H1 (cell line): ENCODE results near the gene PRG2. TPM values are rescaled to one million over a fixed set of nuclear protein-coding genes. Genes with fewer than 3 reads are reported as not detected.

Source experiments
- KDM1A ChIP-seq: fragments of 200-600, 300-600 bp; sonication (generic); IDR thresholded peaks from 2 replicates; pipeline ENCODE4 v1.7.1; 2016; ENCODE audit warnings: mild to moderate bottlenecking, low read length, borderline replicate concordance
- KDM4A ChIP-seq: IDR thresholded peaks from one replicate; pipeline ENCODE4 v1.7.1; 2012; ENCODE audit warnings: low read depth, mild to moderate bottlenecking, moderate library complexity, low read length, inconsistent platforms; ENCODE audit not compliant: severe bottlenecking
- KDM5A ChIP-seq: fragments of 200-600 bp; IDR thresholded peaks from 2 replicates; pipeline ENCODE4 v1.7.1; 2012; ENCODE audit warnings: mild to moderate bottlenecking, low read length, inconsistent platforms, mixed read lengths
- RBBP5 ChIP-seq: IDR thresholded peaks from 2 replicates; pipeline ENCODE4 v1.7.1; 2012; ENCODE audit warnings: low read depth, mild to moderate bottlenecking, inconsistent platforms, low read length, moderate library complexity, borderline replicate concordance
- polyA plus RNA-seq, 7 experiments: library from polyadenylated mRNA; depleted of rRNA in 3 of 7; stranded (reverse) in 5 of 7; unstranded in 2 of 7; fragments of >200 nt in 5 of 7; fragments of 200-250 nt in 2 of 7; gene quantifications; 1 replicate in 5 of 7; 2 replicates in 1 of 7; 4 replicates in 1 of 7; pipeline versions ENCODE4 v1.2.1 to v1.2.3, GENCODE V29; 2011 to 2013; ENCODE audit warnings: missing spikeins in 2 of 7, mixed read lengths in 2 of 7
- total RNA-seq: library from RNA; stranded (reverse); fragmentation: NEBNext Ultra II Directional; extraction: Animal tissue kit (Norgen Biotek cat#: 25700); gene quantifications from 2 replicates; pipeline ENCODE4 v1.2.1, GENCODE V29; 2021
- TF ChIP-seq, protein P1 (sequence below): fragments of 300-600 bp; sonication (generic); IDR thresholded peaks from 2 replicates; pipeline ENCODE4 v1.7.1; 2012; ENCODE audit warnings: low read length, moderate library complexity, mild to moderate bottlenecking, inconsistent platforms; ENCODE audit not compliant: insufficient replicate concordance

PRG2 gene
- total and polyA plus RNA-seq, 2 of the 8 experiments (the other 6 are each of a cell fraction or from before 2014, with no cell fraction given), result 0.32 TPM; not detected in 1

DNA sequence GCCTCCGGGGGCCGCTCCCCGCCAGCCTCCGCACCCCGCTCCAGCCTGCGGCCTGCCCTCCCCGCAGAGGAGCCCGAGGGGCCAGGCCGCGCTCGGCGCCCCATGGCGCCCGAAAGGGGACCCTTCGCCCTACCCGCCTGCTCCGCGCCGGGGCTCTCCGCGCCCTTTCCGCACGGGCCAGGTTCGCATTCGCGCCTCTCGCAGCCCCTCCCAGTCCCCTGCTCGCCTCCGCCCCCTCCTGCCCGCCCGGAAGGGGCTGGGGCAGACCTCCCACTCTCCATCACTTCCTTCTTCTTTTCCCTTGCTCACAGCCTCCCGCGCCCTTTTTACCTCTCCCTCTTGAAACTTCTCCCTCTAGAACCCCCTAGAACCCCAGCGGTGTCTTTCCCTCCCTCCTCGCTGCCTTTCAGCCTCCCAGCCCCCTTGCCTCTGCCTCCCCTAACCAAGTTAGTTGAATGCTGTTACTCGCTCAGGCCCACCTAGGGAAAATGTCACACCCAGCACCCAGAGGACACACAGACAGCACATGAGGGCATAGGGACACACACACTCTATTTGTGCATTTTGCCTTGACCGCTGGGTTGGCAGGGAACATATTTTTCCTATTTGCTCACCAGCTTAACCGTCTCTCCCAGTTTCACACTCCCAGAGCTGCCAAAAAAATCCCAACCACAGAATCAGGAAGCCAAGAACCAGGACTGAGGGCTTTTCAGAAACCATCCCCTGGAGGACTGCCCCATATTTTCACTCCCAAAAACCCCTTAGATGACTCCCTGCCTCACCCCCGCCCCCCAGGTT, 36.7 kb upstream of the PRG2 start, which contains the start of gene SLC43A3 (continued):
- TF ChIP-seq, protein P1, sequence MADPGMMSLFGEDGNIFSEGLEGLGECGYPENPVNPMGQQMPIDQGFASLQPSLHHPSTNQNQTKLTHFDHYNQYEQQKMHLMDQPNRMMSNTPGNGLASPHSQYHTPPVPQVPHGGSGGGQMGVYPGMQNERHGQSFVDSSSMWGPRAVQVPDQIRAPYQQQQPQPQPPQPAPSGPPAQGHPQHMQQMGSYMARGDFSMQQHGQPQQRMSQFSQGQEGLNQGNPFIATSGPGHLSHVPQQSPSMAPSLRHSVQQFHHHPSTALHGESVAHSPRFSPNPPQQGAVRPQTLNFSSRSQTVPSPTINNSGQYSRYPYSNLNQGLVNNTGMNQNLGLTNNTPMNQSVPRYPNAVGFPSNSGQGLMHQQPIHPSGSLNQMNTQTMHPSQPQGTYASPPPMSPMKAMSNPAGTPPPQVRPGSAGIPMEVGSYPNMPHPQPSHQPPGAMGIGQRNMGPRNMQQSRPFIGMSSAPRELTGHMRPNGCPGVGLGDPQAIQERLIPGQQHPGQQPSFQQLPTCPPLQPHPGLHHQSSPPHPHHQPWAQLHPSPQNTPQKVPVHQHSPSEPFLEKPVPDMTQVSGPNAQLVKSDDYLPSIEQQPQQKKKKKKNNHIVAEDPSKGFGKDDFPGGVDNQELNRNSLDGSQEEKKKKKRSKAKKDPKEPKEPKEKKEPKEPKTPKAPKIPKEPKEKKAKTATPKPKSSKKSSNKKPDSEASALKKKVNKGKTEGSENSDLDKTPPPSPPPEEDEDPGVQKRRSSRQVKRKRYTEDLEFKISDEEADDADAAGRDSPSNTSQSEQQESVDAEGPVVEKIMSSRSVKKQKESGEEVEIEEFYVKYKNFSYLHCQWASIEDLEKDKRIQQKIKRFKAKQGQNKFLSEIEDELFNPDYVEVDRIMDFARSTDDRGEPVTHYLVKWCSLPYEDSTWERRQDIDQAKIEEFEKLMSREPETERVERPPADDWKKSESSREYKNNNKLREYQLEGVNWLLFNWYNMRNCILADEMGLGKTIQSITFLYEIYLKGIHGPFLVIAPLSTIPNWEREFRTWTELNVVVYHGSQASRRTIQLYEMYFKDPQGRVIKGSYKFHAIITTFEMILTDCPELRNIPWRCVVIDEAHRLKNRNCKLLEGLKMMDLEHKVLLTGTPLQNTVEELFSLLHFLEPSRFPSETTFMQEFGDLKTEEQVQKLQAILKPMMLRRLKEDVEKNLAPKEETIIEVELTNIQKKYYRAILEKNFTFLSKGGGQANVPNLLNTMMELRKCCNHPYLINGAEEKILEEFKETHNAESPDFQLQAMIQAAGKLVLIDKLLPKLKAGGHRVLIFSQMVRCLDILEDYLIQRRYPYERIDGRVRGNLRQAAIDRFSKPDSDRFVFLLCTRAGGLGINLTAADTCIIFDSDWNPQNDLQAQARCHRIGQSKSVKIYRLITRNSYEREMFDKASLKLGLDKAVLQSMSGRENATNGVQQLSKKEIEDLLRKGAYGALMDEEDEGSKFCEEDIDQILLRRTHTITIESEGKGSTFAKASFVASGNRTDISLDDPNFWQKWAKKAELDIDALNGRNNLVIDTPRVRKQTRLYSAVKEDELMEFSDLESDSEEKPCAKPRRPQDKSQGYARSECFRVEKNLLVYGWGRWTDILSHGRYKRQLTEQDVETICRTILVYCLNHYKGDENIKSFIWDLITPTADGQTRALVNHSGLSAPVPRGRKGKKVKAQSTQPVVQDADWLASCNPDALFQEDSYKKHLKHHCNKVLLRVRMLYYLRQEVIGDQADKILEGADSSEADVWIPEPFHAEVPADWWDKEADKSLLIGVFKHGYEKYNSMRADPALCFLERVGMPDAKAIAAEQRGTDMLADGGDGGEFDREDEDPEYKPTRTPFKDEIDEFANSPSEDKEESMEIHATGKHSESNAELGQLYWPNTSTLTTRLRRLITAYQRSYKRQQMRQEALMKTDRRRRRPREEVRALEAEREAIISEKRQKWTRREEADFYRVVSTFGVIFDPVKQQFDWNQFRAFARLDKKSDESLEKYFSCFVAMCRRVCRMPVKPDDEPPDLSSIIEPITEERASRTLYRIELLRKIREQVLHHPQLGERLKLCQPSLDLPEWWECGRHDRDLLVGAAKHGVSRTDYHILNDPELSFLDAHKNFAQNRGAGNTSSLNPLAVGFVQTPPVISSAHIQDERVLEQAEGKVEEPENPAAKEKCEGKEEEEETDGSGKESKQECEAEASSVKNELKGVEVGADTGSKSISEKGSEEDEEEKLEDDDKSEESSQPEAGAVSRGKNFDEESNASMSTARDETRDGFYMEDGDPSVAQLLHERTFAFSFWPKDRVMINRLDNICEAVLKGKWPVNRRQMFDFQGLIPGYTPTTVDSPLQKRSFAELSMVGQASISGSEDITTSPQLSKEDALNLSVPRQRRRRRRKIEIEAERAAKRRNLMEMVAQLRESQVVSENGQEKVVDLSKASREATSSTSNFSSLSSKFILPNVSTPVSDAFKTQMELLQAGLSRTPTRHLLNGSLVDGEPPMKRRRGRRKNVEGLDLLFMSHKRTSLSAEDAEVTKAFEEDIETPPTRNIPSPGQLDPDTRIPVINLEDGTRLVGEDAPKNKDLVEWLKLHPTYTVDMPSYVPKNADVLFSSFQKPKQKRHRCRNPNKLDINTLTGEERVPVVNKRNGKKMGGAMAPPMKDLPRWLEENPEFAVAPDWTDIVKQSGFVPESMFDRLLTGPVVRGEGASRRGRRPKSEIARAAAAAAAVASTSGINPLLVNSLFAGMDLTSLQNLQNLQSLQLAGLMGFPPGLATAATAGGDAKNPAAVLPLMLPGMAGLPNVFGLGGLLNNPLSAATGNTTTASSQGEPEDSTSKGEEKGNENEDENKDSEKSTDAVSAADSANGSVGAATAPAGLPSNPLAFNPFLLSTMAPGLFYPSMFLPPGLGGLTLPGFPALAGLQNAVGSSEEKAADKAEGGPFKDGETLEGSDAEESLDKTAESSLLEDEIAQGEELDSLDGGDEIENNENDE, result no peak
- TF ChIP-seq RBBP5 (no peak), KDM5A (no peak), KDM1A (peak; percentile 97), KDM4A (peak; percentile 66)
